Testis (tissue), 3 donors: ENCODE results near the gene ABCA12. TPM values are rescaled to one million over a fixed set of nuclear protein-coding genes. Genes with fewer than 3 reads are reported as not detected.

Source experiments
- DNase-seq: peaks from one replicate; pipeline ENCODE4 v3.0.0-alpha.2; 2019
- H3K27ac ChIP-seq, 2 donors: fragments of 200-600 bp; sonication (generic); one replicate each; pipeline ENCODE4 v1.5.1; 2019
- H3K27me3 ChIP-seq: fragments of 200-600 bp; sonication (generic); one replicate; pipeline ENCODE4 v1.5.1; 2019
- H3K36me3 ChIP-seq: fragments of 200-600 bp; sonication (generic); one replicate; pipeline ENCODE4 v1.5.1; 2017; ENCODE audit warnings: low read depth; ENCODE audit errors: missing control alignments
- H3K4me1 ChIP-seq: fragments of 200-600 bp; sonication (generic); one replicate; pipeline ENCODE4 v1.5.1; 2019
- H3K4me3 ChIP-seq, 2 donors: fragments of 200-600 bp; sonication (generic); one replicate each; pipeline ENCODE4 v1.5.1; 2017 to 2019
- H3K9me3 ChIP-seq: fragments of 200-600 bp; sonication (generic); one replicate; pipeline ENCODE4 v1.5.1; 2017
- CTCF ChIP-seq, 3 experiments: fragments of 450-650 bp in 2 of 3; fragments of 200-600 bp in 1 of 3; sonication (generic) in 1 of 3; IDR thresholded peaks; one replicate each; pipeline ENCODE4 v1.5.1; 2016 to 2019; ENCODE audit warnings: antibody characterized with exemption in 3 of 3, mild to moderate bottlenecking in 2 of 3, moderate library complexity in 1 of 3
- POLR2A ChIP-seq: fragments of 450-650 bp; IDR thresholded peaks from one replicate; pipeline ENCODE4 v1.6.1; 2017; ENCODE audit warnings: antibody characterized with exemption, mild to moderate bottlenecking, moderate library complexity
- WGBS, 2 donors: methylation state at CpG; one replicate each; pipeline ENCODE4 v1.1.5; 2018; 5-methylcytosine and 5-hydroxymethylcytosine counted together
- intact Hi-C: fragments of 100-400 bp; cut with DNase I; formaldehyde crosslinking; loops from one replicate; pipeline ENCODE4 v1.15.1; 2023; ENCODE audit warnings: low total_unique reads
- polyA plus RNA-seq: library from polyadenylated mRNA; stranded (reverse); fragments of 350-450 nt; fragmentation: Illumina TruSeq; extraction: RNeasy Lipid Tissue Mini Kit (QIAGEN cat#74804); gene quantifications from one replicate; pipeline ENCODE4 v1.2.3, GENCODE V29; 2014; ENCODE audit warnings: low read depth, low replicate concordance; ENCODE audit not compliant: insufficient read depth
- total RNA-seq, 2 donors: library from RNA; depleted of rRNA; stranded (reverse); fragments of >200 nt; gene quantifications; one replicate each; pipeline ENCODE4 v1.2.3, GENCODE V29; 2016

ABCA12 gene
- total and polyA plus RNA-seq, 3 donors from 2014 or later, result 1.4 to 1.8 (median 1.6) TPM

- no peaks in the 10 kb centered on the region for H3K36me3 ChIP-seq
- no peaks in the 10 kb centered on the region for H3K4me1 ChIP-seq
- H3K27me3 ChIP-seq, result no peaks in the 10 kb centered on the region
- TF ChIP-seq POLR2A (no peak), CTCF (IDR thresholded peaks at IDR 0.05) (no peak)
- DNase-seq, result no peak
- intact Hi-C loops, result no loop called here
- H3K4me3 ChIP-seq, result no peak overlapping the region
- H3K27ac ChIP-seq, result no peak overlapping the region
- H3K9me3 ChIP-seq, result no peaks in the 10 kb centered on the region
- WGBS, 2 donors, result 88% methylated on average over 4 of the region's 4 CpGs
Observed at GRCh38 chr2:214992911-214993310, 145.5 kb downstream of the ABCA12 start.

DNA sequence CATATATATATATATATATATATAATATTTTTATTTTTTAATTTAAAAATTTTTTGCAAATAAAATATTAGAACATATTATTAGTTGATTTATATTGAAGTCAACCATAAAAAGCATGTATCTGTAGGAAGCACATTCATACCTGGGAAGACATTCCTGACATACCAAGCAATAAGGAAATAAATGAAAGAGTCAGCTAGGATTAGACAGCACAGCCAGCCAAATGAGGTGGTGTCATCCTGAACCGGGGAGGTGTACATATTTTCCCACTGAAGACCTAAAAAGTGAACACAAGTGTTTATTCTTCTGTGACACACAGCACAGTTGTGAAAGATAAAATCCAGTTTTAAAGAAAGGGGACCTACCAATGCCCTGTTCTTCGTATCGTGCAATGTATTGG, 149.2 kb downstream of the ABCA12 start:
- no peak overlapping the region for H3K27ac ChIP-seq
- H3K36me3 ChIP-seq, result no peaks in the 10 kb centered on the region
- intact Hi-C loops, result no loop called here
- no peaks in the 10 kb centered on the region for H3K27me3 ChIP-seq
- H3K4me3 ChIP-seq, result no peak overlapping the region
- H3K9me3 ChIP-seq, result no peaks in the 10 kb centered on the region
- 82 to 89% methylated on average over 3 of the region's 3 CpGs for WGBS, 2 donors
- TF ChIP-seq POLR2A (no peak), CTCF (IDR thresholded peaks at IDR 0.05) (no peak)
- H3K4me1 ChIP-seq, result no peaks in the 10 kb centered on the region
- DNase-seq, result no peak

- Histone ChIP-seq H3K4me3 (no peak overlapping the region), H3K9me3 (no peaks in the 10 kb centered on the region), H3K36me3 (no peaks in the 10 kb centered on the region), H3K4me1 (no peaks in the 10 kb centered on the region), H3K27me3 (no peaks in the 10 kb centered on the region), H3K27ac (no peak overlapping the region)
- no peak for TF ChIP-seq CTCF (IDR thresholded peaks at IDR 0.05)
- TF ChIP-seq POLR2A, result no peak
- WGBS, 2 donors, result 90 to 94% methylated on average over 3 of the region's 3 CpGs
- no peak for DNase-seq
- intact Hi-C loops, result no loop called here
Observed at GRCh38 chr2:214987261-214987660, 151.2 kb downstream of the ABCA12 start.

- no peak overlapping the region for H3K4me3 ChIP-seq
- no peaks in the 10 kb centered on the region for H3K4me1 ChIP-seq
- WGBS, 2 donors, result 58 to 78% methylated on average over 3 of the region's 3 CpGs
- H3K27ac ChIP-seq, result no peak overlapping the region
- H3K36me3 ChIP-seq, result no peaks in the 10 kb centered on the region
- DNase-seq, result no peak
- intact Hi-C loops, result no loop called here
- TF ChIP-seq POLR2A (no peak), CTCF (IDR thresholded peaks at IDR 0.05) (no peak)
- H3K27me3 ChIP-seq, result no peaks in the 10 kb centered on the region
- no peaks in the 10 kb centered on the region for H3K9me3 ChIP-seq
Observed at GRCh38 chr2:214985619-214986018, 152.8 kb downstream of the ABCA12 start.

DNA sequence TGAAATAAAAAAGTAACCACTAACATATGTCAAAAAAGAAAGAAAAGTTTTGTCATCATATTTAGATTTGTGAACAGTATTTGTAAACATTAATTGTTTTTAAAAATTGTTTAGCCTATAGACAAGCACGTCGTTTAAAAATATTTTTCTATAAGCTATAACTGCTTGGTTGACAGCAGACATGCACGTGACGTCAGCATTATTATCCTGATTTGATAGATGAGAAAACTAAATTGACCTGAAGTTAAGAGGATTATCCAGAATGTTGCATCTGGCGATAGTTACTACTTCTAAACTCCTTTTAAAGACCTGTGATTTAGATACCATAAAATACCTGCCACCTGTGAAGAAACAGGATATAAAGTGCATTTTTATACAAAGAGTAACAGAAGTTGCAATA, 172.0 kb downstream of the ABCA12 start:
- WGBS, 2 donors, result 80 to 88% methylated on average over 5 of the region's 5 CpGs
- no peak for TF ChIP-seq POLR2A
- TF ChIP-seq CTCF (IDR thresholded peaks at IDR 0.05), result no peak
- Histone ChIP-seq H3K27ac (no peak overlapping the region), H3K4me3 (no peak overlapping the region), H3K36me3 (no peaks in the 10 kb centered on the region), H3K9me3 (no peaks in the 10 kb centered on the region), H3K27me3 (no peaks in the 10 kb centered on the region), H3K4me1 (no peaks in the 10 kb centered on the region)
- no peak for DNase-seq
- intact Hi-C loops, result no loop called here
